Right ventricle myocardium superior (tissue), 1 donor: ENCODE results near the gene RNLS. TPM values are rescaled to one million over a fixed set of nuclear protein-coding genes. Genes with fewer than 3 reads are reported as not detected.
A peak's percentile ranks its signal among the peaks of the same experiment; 100 is the strongest.

ENCODE experiments used
- ATAC-seq: fragments of 200-7000 bp; cut with Tn5 transposase; one replicate; pipeline ENCODE4 v1.9.1; 2020; ENCODE audit warnings: mild to moderate bottlenecking; ENCODE audit not compliant: poor library complexity
- DNase-seq: peaks from one replicate; pipeline ENCODE4 v3.0.0-alpha.2; 2020
- intact Hi-C: fragments of 100-400 bp; cut with DNase I; formaldehyde crosslinking; loops from one replicate; pipeline ENCODE4 v1.11.2; 2022
- total RNA-seq: library from RNA; stranded (reverse); fragmentation: NEBNext Ultra II Directional; extraction: Animal tissue kit (Norgen Biotek cat#: 25700); gene quantifications from one replicate; pipeline ENCODE4 v1.2.1, GENCODE V29; 2021
- donor health status: DM: no; HTN: yes; CAD: no; lungs with severe emphysema.

Gene RNLS
- total RNA-seq, 1 donor from 2014 or later, result 22.5 TPM

- no peak for ATAC-seq
- no peak for DNase-seq
- intact Hi-C loops, result no loop called here
These were observed 54.1 kb downstream of the RNLS start for GRCh38 chr10:88528806-88529570.

GRCh38 chr10:88528201-88528600 lies 54.9 kb downstream of the RNLS start:
- DNase-seq (no peak), ATAC-seq (no peak)
- intact Hi-C loops, result no loop called here

GRCh38 chr10:88527245-88527644 lies 55.9 kb downstream of the RNLS start:
- intact Hi-C loops, result no loop called here
- DNase-seq (no peak), ATAC-seq (no peak)

- DNase-seq (no peak), ATAC-seq (no peak)
- intact Hi-C loops, result no loop called here
These were observed 56.5 kb downstream of the RNLS start for GRCh38 chr10:88526501-88527105.

GRCh38 chr10:88525371-88526069 lies 57.6 kb downstream of the RNLS start:
- intact Hi-C loops, result no loop called here
- no peak for ATAC-seq
- no peak for DNase-seq

GRCh38 chr10:88523739-88524400 lies 59.2 kb downstream of the RNLS start:
- no peak for ATAC-seq
- intact Hi-C loops, result no loop called here
- no peak for DNase-seq

GRCh38 chr10:88522715-88523114 lies 60.4 kb downstream of the RNLS start:
- ATAC-seq (peak; percentile 38), DNase-seq (no peak)
- intact Hi-C loops, result no loop called here

- intact Hi-C loops, result no loop called here
- ATAC-seq, result no peak
- DNase-seq, result no peak
These were observed 61.3 kb downstream of the RNLS start for GRCh38 chr10:88521791-88522190.

- ATAC-seq (no peak), DNase-seq (no peak)
- intact Hi-C loops, result no loop called here
These were observed 67.9 kb downstream of the RNLS start for GRCh38 chr10:88515235-88515634.

- no peak for DNase-seq
- intact Hi-C loops, result no loop called here
- no peak for ATAC-seq
These were observed 70.5 kb downstream of the RNLS start for GRCh38 chr10:88512599-88512998.

- DNase-seq (no peak), ATAC-seq (no peak)
- intact Hi-C loops, result no loop called here
These were observed 74.3 kb downstream of the RNLS start for GRCh38 chr10:88508796-88509195.

- DNase-seq, result no peak
- intact Hi-C loops, result no loop called here
- ATAC-seq, result no peak
These were observed 75.2 kb downstream of the RNLS start for GRCh38 chr10:88507826-88508453.

- ATAC-seq (no peak), DNase-seq (no peak)
- intact Hi-C loops, result no loop called here
These were observed 75.7 kb downstream of the RNLS start for GRCh38 chr10:88507404-88507803.

GRCh38 chr10:88505680-88506215 lies 77.4 kb downstream of the RNLS start:
- intact Hi-C loops, result no loop called here
- no peak for DNase-seq
- no peak for ATAC-seq

GRCh38 chr10:88505265-88505664 lies 77.9 kb downstream of the RNLS start:
- DNase-seq (no peak), ATAC-seq (no peak)
- intact Hi-C loops, result no loop called here

GRCh38 chr10:88500656-88501055 lies 82.5 kb downstream of the RNLS start:
- DNase-seq (no peak), ATAC-seq (no peak)
- intact Hi-C loops, result no loop called here

GRCh38 chr10:88499569-88500470 lies 83.3 kb downstream of the RNLS start:
- intact Hi-C loops, result no loop called here
- ATAC-seq (no peak), DNase-seq (no peak)

GRCh38 chr10:88497913-88498312 lies 85.2 kb downstream of the RNLS start:
- DNase-seq, result no peak
- ATAC-seq, result no peak
- intact Hi-C loops, result no loop called here
